Ishikawa (cell line): ENCODE results near the gene GIMAP8.

ENCODE experiments used
- CEBPB ChIP-seq: IDR thresholded peaks from 2 replicates; pipeline ENCODE4 v1.6.1; 2012
- FOXM1 ChIP-seq: IDR thresholded peaks from 2 replicates; pipeline ENCODE4 v1.6.1; 2012; ENCODE audit warnings: low read depth, borderline replicate concordance
- TCF12 ChIP-seq: IDR thresholded peaks from 2 replicates; pipeline ENCODE4 v1.6.1; 2012; ENCODE audit warnings: low read depth
- TF ChIP-seq, protein P1 (sequence below): IDR thresholded peaks from 2 replicates; pipeline ENCODE4 v1.6.1; 2012; ENCODE audit warnings: low read depth, mild to moderate bottlenecking
- TF ChIP-seq, protein P2 (sequence below): IDR thresholded peaks from 2 replicates; pipeline ENCODE4 v1.6.1; 2012

DNA sequence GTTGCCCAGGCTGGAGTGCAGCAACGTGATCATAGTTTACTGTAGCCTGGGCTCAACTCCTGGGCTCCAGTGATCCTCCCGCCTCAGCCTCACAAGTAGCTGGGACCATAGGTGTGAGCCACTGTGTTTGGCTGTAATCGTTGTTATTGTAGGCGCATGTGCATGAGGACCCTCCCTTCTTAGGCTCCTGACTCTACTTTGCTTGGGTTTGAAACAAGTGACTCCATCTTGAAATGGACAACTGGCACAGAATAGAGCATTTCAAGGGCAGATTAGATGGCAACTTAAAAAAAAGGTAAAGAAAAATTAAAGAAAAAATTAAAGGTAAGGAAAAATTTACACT lies 15.4 kb upstream of the GIMAP8 start:
- TF ChIP-seq CEBPB (no peak), TCF12 (no peak), FOXM1 (no peak)
- TF ChIP-seq, protein P1, sequence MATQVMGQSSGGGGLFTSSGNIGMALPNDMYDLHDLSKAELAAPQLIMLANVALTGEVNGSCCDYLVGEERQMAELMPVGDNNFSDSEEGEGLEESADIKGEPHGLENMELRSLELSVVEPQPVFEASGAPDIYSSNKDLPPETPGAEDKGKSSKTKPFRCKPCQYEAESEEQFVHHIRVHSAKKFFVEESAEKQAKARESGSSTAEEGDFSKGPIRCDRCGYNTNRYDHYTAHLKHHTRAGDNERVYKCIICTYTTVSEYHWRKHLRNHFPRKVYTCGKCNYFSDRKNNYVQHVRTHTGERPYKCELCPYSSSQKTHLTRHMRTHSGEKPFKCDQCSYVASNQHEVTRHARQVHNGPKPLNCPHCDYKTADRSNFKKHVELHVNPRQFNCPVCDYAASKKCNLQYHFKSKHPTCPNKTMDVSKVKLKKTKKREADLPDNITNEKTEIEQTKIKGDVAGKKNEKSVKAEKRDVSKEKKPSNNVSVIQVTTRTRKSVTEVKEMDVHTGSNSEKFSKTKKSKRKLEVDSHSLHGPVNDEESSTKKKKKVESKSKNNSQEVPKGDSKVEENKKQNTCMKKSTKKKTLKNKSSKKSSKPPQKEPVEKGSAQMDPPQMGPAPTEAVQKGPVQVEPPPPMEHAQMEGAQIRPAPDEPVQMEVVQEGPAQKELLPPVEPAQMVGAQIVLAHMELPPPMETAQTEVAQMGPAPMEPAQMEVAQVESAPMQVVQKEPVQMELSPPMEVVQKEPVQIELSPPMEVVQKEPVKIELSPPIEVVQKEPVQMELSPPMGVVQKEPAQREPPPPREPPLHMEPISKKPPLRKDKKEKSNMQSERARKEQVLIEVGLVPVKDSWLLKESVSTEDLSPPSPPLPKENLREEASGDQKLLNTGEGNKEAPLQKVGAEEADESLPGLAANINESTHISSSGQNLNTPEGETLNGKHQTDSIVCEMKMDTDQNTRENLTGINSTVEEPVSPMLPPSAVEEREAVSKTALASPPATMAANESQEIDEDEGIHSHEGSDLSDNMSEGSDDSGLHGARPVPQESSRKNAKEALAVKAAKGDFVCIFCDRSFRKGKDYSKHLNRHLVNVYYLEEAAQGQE = no peak
- TF ChIP-seq, protein P2, sequence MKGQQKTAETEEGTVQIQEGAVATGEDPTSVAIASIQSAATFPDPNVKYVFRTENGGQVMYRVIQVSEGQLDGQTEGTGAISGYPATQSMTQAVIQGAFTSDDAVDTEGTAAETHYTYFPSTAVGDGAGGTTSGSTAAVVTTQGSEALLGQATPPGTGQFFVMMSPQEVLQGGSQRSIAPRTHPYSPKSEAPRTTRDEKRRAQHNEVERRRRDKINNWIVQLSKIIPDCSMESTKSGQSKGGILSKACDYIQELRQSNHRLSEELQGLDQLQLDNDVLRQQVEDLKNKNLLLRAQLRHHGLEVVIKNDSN = no peak
